GM23338 (cell line): ENCODE measurements around the gene SEMA6D. TPM values are rescaled to one million over a fixed set of nuclear protein-coding genes. Genes with fewer than 3 reads are reported as not detected.

Experiments used
- ATAC-seq: fragments of 200-7000 bp; cut with Tn5 transposase; 3 replicates; pipeline ENCODE4 v1.9.1; 2020
- DNase-seq: peaks from one replicate; pipeline ENCODE4 v3.0.0-alpha.2; 2015; ENCODE audit warnings: low spot score
- H2AFZ ChIP-seq: fragments of 200-600 bp; sonication (generic); 2 replicates; pipeline ENCODE4 v1.8.0; 2016; ENCODE audit warnings: antibody characterized with exemption, mild to moderate bottlenecking, moderate library complexity
- H3F3A ChIP-seq: fragments of 200-600 bp; sonication (generic); replicated peaks from 2 replicates; pipeline ENCODE4 v1.8.0; 2017; ENCODE audit warnings: antibody characterized with exemption, mixed run types, low read depth
- H3K27ac ChIP-seq: fragments of 200-600 bp; sonication (generic); 2 replicates; pipeline ENCODE4 v1.6.1; 2016; ENCODE audit warnings: low read depth
- H3K27me3 ChIP-seq: fragments of 200-600 bp; sonication (generic); 2 replicates; pipeline ENCODE4 v1.8.0; 2016; ENCODE audit warnings: mild to moderate bottlenecking, mixed run types, moderate library complexity; ENCODE audit not compliant: insufficient read depth
- H3K36me3 ChIP-seq: fragments of 200-600 bp; sonication (generic); 2 replicates; pipeline ENCODE4 v1.8.0; 2016; ENCODE audit warnings: mild to moderate bottlenecking; ENCODE audit not compliant: insufficient read depth
- H3K4me1 ChIP-seq: fragments of 200-600 bp; sonication (generic); 2 replicates; pipeline ENCODE4 v1.8.0; 2016; ENCODE audit warnings: mild to moderate bottlenecking, moderate library complexity; ENCODE audit not compliant: insufficient read depth
- H3K4me2 ChIP-seq: fragments of 200-600 bp; sonication (generic); 2 replicates; pipeline ENCODE4 v1.7.1; 2017; ENCODE audit warnings: mixed run types
- H3K4me3 ChIP-seq: fragments of 200-600 bp; sonication (generic); 2 replicates; pipeline ENCODE4 v1.6.1; 2016; ENCODE audit warnings: mixed run types
- H3K79me2 ChIP-seq: fragments of 200-600 bp; sonication (generic); replicated peaks from 2 replicates; pipeline ENCODE4 v1.8.0; 2017; ENCODE audit warnings: mild to moderate bottlenecking; ENCODE audit not compliant: insufficient read depth
- H3K9me2 ChIP-seq: fragments of 200-600 bp; sonication (generic); 2 replicates; pipeline ENCODE4 v1.8.0; 2017; ENCODE audit not compliant: insufficient read depth
- H4K20me1 ChIP-seq: fragments of 200-600 bp; sonication (generic); replicated peaks from 2 replicates; pipeline ENCODE4 v1.8.0; 2017; ENCODE audit warnings: mild to moderate bottlenecking; ENCODE audit not compliant: insufficient read depth
- H3K27ac Mint-ChIP-seq: 2 replicates; pipeline ENCODE4 v1.8.0; 2020; ENCODE audit warnings: inconsistent platforms, mild to moderate bottlenecking, moderate library complexity, mixed read lengths
- H3K27me3 Mint-ChIP-seq: 3 replicates; pipeline ENCODE4 v1.8.0; 2022; ENCODE audit warnings: low read depth, mild to moderate bottlenecking, moderate library complexity, mixed read lengths, inconsistent platforms; ENCODE audit not compliant: insufficient read depth, poor library complexity
- H3K36me3 Mint-ChIP-seq: 3 replicates; pipeline ENCODE4 v1.8.0; 2021; ENCODE audit warnings: low read depth, mild to moderate bottlenecking, inconsistent platforms, moderate library complexity, mixed read lengths
- H3K4me1 Mint-ChIP-seq: 3 replicates; pipeline ENCODE4 v1.8.0; 2020; ENCODE audit warnings: mild to moderate bottlenecking, inconsistent platforms, mixed read lengths
- H3K4me3 Mint-ChIP-seq: 3 replicates; pipeline ENCODE4 v1.8.0; 2021; ENCODE audit warnings: moderate library complexity, mild to moderate bottlenecking, inconsistent platforms, mixed read lengths
- H3K9me3 Mint-ChIP-seq: 3 replicates; pipeline ENCODE4 v1.8.0; 2020; ENCODE audit warnings: moderate library complexity, mild to moderate bottlenecking, inconsistent platforms, mixed read lengths
- CREB1 ChIP-seq: fragments of 250-450 bp; sonication (Bioruptor Pico); IDR thresholded peaks from 2 replicates; pipeline ENCODE4 v1.5.0; 2020; ENCODE audit warnings: low read depth, mild to moderate bottlenecking, moderate library complexity
- CTCF ChIP-seq, 2 experiments: fragments of 200-600 bp in 1 of 2; sonication (generic) in 1 of 2; conservative IDR thresholded peaks; 2 replicates each; pipeline versions ENCODE4 v1.5.1 to v1.6.1; 2016 to 2017; ENCODE audit warnings: antibody characterized with exemption in 2 of 2, low read depth in 2 of 2, mild to moderate bottlenecking in 2 of 2, moderate library complexity in 1 of 2
- EZH2 ChIP-seq: fragments of 200-600 bp; sonication (generic); IDR thresholded peaks from one replicate; pipeline ENCODE4 v1.8.0; 2017; ENCODE audit warnings: antibody characterized with exemption, mild to moderate bottlenecking, low read depth; ENCODE audit not compliant: unreplicated experiment
- EZH2phosphoT487 ChIP-seq: fragments of 200-600 bp; sonication (generic); IDR thresholded peaks from one replicate; pipeline ENCODE4 v1.8.1; 2018; ENCODE audit warnings: antibody characterized with exemption; ENCODE audit not compliant: unreplicated experiment
- JUNB ChIP-seq: IDR thresholded peaks from one replicate; pipeline ENCODE4 v1.6.1; 2016; ENCODE audit warnings: antibody characterized with exemption; ENCODE audit not compliant: unreplicated experiment
- NANOG ChIP-seq: IDR thresholded peaks from 2 replicates; pipeline ENCODE4 v1.6.1; 2016; ENCODE audit warnings: antibody characterized with exemption, borderline replicate concordance
- POLR2AphosphoS5 ChIP-seq: IDR thresholded peaks from 2 replicates; pipeline ENCODE4 v1.6.1; 2016; ENCODE audit warnings: antibody characterized with exemption, low read depth
- STAT1 ChIP-seq: IDR thresholded peaks from one replicate; pipeline ENCODE4 v1.6.1; 2016; ENCODE audit warnings: antibody characterized with exemption; ENCODE audit not compliant: unreplicated experiment
- ZNF114 ChIP-seq: fragments of 250-450 bp; sonication (Bioruptor Pico); IDR thresholded peaks from 2 replicates; pipeline ENCODE4 v1.5.0; 2020; ENCODE audit warnings: mild to moderate bottlenecking, moderate library complexity
- ZNF331 ChIP-seq: fragments of 250-450 bp; sonication (Bioruptor Pico); IDR thresholded peaks from 2 replicates; pipeline ENCODE4 v1.5.0; 2020; ENCODE audit warnings: low read depth, mild to moderate bottlenecking, moderate library complexity
- ZNF462 ChIP-seq: fragments of 250-450 bp; sonication (Bioruptor Pico); IDR thresholded peaks from 2 replicates; pipeline ENCODE4 v1.5.0; 2020; ENCODE audit warnings: mild to moderate bottlenecking, moderate library complexity
- polyA plus RNA-seq: library from polyadenylated mRNA; unstranded; fragments of >200 nt; fragmentation: Nextera tagmentation; extraction: Ambion mirVana; gene quantifications from 2 replicates; pipeline ENCODE4 v1.2.1, GENCODE V29; 2016
- total RNA-seq: library from RNA; depleted of rRNA; stranded (reverse); fragments of >200 nt; shearing (Covaris generic); gene quantifications from 2 replicates; pipeline ENCODE4 v1.2.3, GENCODE V29; 2014

SEMA6D gene
- total and polyA plus RNA-seq, 2 experiments from 2014 or later: 0.37 to 0.97 TPM

GRCh38 chr15:47806008-47806407 lies 88.7 kb downstream of the SEMA6D start:
- TF ChIP-seq EZH2 (no peak), ZNF331 (CRISPR knock-in tag) (no peak), ZNF114 (CRISPR knock-in tag) (no peak), JUNB (no peak), STAT1 (no peak), CTCF (conservative IDR thresholded peaks at IDR 0.05; ENCODE audit: low read depth in 2 of 2) (no peak), POLR2AphosphoS5 (no peak), NANOG (no peak)
- Mint-ChIP-seq H3K27me3 (no peaks in the 10 kb centered on the region), H3K9me3 (no peaks in the 10 kb centered on the region), H3K27ac (no peak overlapping the region), H3K4me1 (no peaks in the 10 kb centered on the region), H3K4me3 (no peak overlapping the region), H3K36me3 (no peaks in the 10 kb centered on the region)
- Histone ChIP-seq H3K4me3 (no peak overlapping the region), H3K4me1 (no peaks in the 10 kb centered on the region), H3K27ac (no peak overlapping the region), H3K36me3 (no peaks in the 10 kb centered on the region), H3K9me2 (no peaks in the 10 kb centered on the region), H4K20me1 (no peaks in the 10 kb centered on the region), H3K4me2 (no peak overlapping the region), H3K79me2 (no peaks in the 10 kb centered on the region), H2AFZ (no peak overlapping the region), H3F3A (no peaks in the 10 kb centered on the region), H3K27me3 (no peaks in the 10 kb centered on the region)
- no peak for DNase-seq
- no peak for ATAC-seq

- Mint-ChIP-seq H3K36me3 (no peaks in the 10 kb centered on the region), H3K4me1 (no peaks in the 10 kb centered on the region), H3K9me3 (no peaks in the 10 kb centered on the region), H3K27ac (no peak overlapping the region), H3K4me3 (no peak overlapping the region), H3K27me3 (no peaks in the 10 kb centered on the region)
- Histone ChIP-seq H3K36me3 (no peaks in the 10 kb centered on the region), H4K20me1 (no peaks in the 10 kb centered on the region), H3K4me2 (no peak overlapping the region), H2AFZ (no peak overlapping the region), H3K27ac (no peak overlapping the region), H3K9me2 (no peaks in the 10 kb centered on the region), H3K27me3 (no peaks in the 10 kb centered on the region), H3K4me3 (no peak overlapping the region), H3K4me1 (no peaks in the 10 kb centered on the region), H3F3A (no peaks in the 10 kb centered on the region), H3K79me2 (no peaks in the 10 kb centered on the region)
- no peak for DNase-seq
- ATAC-seq: no peak
- TF ChIP-seq EZH2phosphoT487 (no peak), STAT1 (no peak), CREB1 (CRISPR knock-in tag) (no peak), NANOG (no peak)
Measured at GRCh38 chr15:47811172-47811571, 93.9 kb downstream of the SEMA6D start.

- Mint-ChIP-seq H3K27ac (no peak overlapping the region), H3K36me3 (no peaks in the 10 kb centered on the region), H3K9me3 (no peaks in the 10 kb centered on the region), H3K27me3 (no peaks in the 10 kb centered on the region), H3K4me1 (peaks cover 5% of the 10 kb centered on the region), H3K4me3 (no peak overlapping the region)
- no peaks in the 10 kb centered on the region for H3K36me3 ChIP-seq
- no peaks in the 10 kb centered on the region for H3K79me2 ChIP-seq
- H4K20me1 ChIP-seq: no peaks in the 10 kb centered on the region
- ATAC-seq: no peak
- no peaks in the 10 kb centered on the region for H3F3A ChIP-seq
- H3K27ac ChIP-seq: no peak overlapping the region
- DNase-seq: no peak
- no peaks in the 10 kb centered on the region for H3K27me3 ChIP-seq
- no peak overlapping the region for H3K4me2 ChIP-seq
- no peaks in the 10 kb centered on the region for H3K9me2 ChIP-seq
- H2AFZ ChIP-seq: no peak overlapping the region
- H3K4me3 ChIP-seq: no peak overlapping the region
- H3K4me1 ChIP-seq: peaks cover 3% of the 10 kb centered on the region
- no peak for TF ChIP-seq NANOG
- no peak for TF ChIP-seq ZNF462 (CRISPR knock-in tag)
- TF ChIP-seq ZNF114 (CRISPR knock-in tag): no peak
Measured at GRCh38 chr15:47812470-47812999, 95.2 kb downstream of the SEMA6D start.
